Measurements from ENCODE around the gene PHF13. TPM values are rescaled to one million over a fixed set of nuclear protein-coding genes. Genes with fewer than 3 reads are reported as not detected.

The PHF13 gene
- total and polyA plus RNA-seq, 9 of the 15 experiments (the other 6 are each of a cell fraction or from before 2014, with no cell fraction given), result 1.8 to 36.1 (median 11.7) TPM

DNA sequence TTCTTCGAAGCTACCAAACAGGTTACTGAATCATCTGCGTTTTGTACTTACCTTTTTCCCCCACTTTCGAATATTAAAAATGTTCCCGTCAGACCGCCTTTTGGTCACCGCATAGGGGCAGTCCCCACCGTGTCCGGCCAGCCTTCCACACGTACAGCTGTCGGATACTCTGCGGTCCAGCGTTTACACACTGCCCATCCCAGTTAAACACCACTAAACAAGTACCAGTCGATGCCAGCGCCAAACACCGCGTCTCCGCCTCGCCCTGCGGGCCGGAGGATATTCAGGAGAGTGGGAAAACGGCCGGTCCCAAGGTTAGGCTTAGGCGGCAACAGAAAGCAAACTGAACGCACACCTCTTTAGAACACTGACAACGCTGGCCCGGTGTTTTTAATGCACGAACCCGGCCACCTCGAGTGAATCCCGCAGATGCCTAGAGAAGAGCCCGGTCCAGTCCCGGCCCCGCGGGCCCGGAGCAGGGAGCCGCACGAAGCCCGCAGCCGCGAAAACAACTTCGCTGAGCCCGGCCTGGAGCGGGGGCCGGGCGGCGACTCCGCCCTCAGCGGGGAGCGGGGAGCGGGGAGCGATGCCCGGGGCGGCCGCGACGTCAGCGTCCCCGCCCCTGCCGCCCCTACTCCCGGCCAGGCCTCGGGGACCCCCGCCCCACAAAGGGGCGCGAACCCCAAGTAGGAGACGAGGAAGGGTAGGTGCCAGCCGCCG is 730 bp upstream of the PHF13 start (continued):
- peak; percentile 29; the same call in 1 of the 2 replicates for TF ChIP-seq KDM2B (CRISPR knock-in tag; IDR thresholded peaks at IDR 0.05)
- TF ChIP-seq TAF1 (IDR thresholded peaks at IDR 0.05; ENCODE audit: control insufficient read depth, extremely low read depth, insufficient read depth, low read length, severe bottlenecking), result peak; percentile 36
- no peak for TF ChIP-seq NFE2 (IDR thresholded peaks at IDR 0.05; ENCODE audit: low read depth)
- TF ChIP-seq RB1 (IDR thresholded peaks at IDR 0.05; ENCODE audit: low read depth), result peak; percentile 45
- TF ChIP-seq, protein P1, sequence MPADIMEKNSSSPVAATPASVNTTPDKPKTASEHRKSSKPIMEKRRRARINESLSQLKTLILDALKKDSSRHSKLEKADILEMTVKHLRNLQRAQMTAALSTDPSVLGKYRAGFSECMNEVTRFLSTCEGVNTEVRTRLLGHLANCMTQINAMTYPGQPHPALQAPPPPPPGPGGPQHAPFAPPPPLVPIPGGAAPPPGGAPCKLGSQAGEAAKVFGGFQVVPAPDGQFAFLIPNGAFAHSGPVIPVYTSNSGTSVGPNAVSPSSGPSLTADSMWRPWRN (IDR thresholded peaks at IDR 0.05; ENCODE audit: low read depth), result no peak
- peak; percentile 21; the same call in 1 of the 2 replicates for TF ChIP-seq BCOR (IDR thresholded peaks at IDR 0.05)
- peak; percentile 12 to 27; a peak in 2 of 4 replicates for TF ChIP-seq RAD21 (CRISPR knock-in tag; conservative IDR thresholded peaks at IDR 0.05 in 1 of 2, IDR thresholded peaks at IDR 0.05 in 1 of 2)
- TF ChIP-seq, protein P2, sequence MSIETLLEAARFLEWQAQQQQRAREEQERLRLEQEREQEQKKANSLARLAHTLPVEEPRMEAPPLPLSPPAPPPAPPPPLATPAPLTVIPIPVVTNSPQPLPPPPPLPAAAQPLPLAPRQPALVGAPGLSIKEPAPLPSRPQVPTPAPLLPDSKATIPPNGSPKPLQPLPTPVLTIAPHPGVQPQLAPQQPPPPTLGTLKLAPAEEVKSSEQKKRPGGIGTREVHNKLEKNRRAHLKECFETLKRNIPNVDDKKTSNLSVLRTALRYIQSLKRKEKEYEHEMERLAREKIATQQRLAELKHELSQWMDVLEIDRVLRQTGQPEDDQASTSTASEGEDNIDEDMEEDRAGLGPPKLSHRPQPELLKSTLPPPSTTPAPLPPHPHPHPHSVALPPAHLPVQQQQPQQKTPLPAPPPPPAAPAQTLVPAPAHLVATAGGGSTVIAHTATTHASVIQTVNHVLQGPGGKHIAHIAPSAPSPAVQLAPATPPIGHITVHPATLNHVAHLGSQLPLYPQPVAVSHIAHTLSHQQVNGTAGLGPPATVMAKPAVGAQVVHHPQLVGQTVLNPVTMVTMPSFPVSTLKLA (conservative IDR thresholded peaks at IDR 0.05), result peak in 1 of 2 experiments; percentile 4; a peak in 1 of 4 replicates
- peak in 1 of 2 experiments; percentile 56 for TF ChIP-seq E2F6 (IDR thresholded peaks at IDR 0.05; ENCODE audit: borderline replicate concordance in 1 of 2, extremely low read depth in 1 of 2, insufficient read depth in 1 of 2, insufficient read length in 1 of 2, low read depth in 1 of 2, low read length in 1 of 2, poor library complexity in 1 of 2, severe bottlenecking in 1 of 2)
- TF ChIP-seq RNF2 (IDR thresholded peaks at IDR 0.05), result no peak
- TF ChIP-seq SMAD4 (CRISPR knock-in tag; conservative IDR thresholded peaks at IDR 0.05), result 0 out of 2 replicates have a peak, but pooled peaks have one; percentile 53
- 0 out of 2 replicates have a peak, but pooled peaks have one; percentile 39 for TF ChIP-seq ZNF24 (IDR thresholded peaks at IDR 0.05)
- TF ChIP-seq, protein P3, sequence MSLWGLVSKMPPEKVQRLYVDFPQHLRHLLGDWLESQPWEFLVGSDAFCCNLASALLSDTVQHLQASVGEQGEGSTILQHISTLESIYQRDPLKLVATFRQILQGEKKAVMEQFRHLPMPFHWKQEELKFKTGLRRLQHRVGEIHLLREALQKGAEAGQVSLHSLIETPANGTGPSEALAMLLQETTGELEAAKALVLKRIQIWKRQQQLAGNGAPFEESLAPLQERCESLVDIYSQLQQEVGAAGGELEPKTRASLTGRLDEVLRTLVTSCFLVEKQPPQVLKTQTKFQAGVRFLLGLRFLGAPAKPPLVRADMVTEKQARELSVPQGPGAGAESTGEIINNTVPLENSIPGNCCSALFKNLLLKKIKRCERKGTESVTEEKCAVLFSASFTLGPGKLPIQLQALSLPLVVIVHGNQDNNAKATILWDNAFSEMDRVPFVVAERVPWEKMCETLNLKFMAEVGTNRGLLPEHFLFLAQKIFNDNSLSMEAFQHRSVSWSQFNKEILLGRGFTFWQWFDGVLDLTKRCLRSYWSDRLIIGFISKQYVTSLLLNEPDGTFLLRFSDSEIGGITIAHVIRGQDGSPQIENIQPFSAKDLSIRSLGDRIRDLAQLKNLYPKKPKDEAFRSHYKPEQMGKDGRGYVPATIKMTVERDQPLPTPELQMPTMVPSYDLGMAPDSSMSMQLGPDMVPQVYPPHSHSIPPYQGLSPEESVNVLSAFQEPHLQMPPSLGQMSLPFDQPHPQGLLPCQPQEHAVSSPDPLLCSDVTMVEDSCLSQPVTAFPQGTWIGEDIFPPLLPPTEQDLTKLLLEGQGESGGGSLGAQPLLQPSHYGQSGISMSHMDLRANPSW (CRISPR knock-in tag; IDR thresholded peaks at IDR 0.05), result 0 out of 2 replicates have a peak, but pooled peaks have one; percentile 67
- no peak for TF ChIP-seq ZHX1 (conservative IDR thresholded peaks at IDR 0.05; ENCODE audit: low read length)
- peak; percentile 34; the same call in 1 of the 2 replicates for TF ChIP-seq NFRKB (IDR thresholded peaks at IDR 0.05; ENCODE audit: low read depth)

All from K562 (cell line).